H1 (cell line): ENCODE results near the gene PIP5K1B. TPM values are rescaled to one million over a fixed set of nuclear protein-coding genes. Genes with fewer than 3 reads are reported as not detected.

Source experiments
- BACH1 ChIP-seq: IDR thresholded peaks from 2 replicates; pipeline ENCODE4 v1.6.1; 2012; ENCODE audit warnings: low read length, improper control_type of control experiment
- CHD7 ChIP-seq: fragments of 300-600 bp; sonication (generic); IDR thresholded peaks from 2 replicates; pipeline ENCODE4 v1.7.1; 2012; ENCODE audit warnings: low read length, moderate library complexity, mild to moderate bottlenecking, inconsistent platforms; ENCODE audit not compliant: insufficient replicate concordance
- HDAC6 ChIP-seq: IDR thresholded peaks from one replicate; pipeline ENCODE4 v1.7.1; 2012; ENCODE audit warnings: low read depth, mild to moderate bottlenecking, inconsistent platforms, low read length, moderate library complexity
- NANOG ChIP-seq: IDR thresholded peaks from 2 replicates; pipeline ENCODE4 v1.6.1; 2011; ENCODE audit warnings: low read length, low read depth, mild to moderate bottlenecking, inconsistent platforms; ENCODE audit not compliant: insufficient read depth, poor library complexity, severe bottlenecking
- RBBP5 ChIP-seq: IDR thresholded peaks from 2 replicates; pipeline ENCODE4 v1.7.1; 2012; ENCODE audit warnings: low read depth, mild to moderate bottlenecking, inconsistent platforms, low read length, moderate library complexity, borderline replicate concordance
- SIRT6 ChIP-seq: IDR thresholded peaks from one replicate; pipeline ENCODE4 v1.7.1; 2012; ENCODE audit warnings: low read length, inconsistent platforms
- SP2 ChIP-seq: IDR thresholded peaks from 2 replicates; pipeline ENCODE4 v1.6.1; 2012; ENCODE audit warnings: mild to moderate bottlenecking, low read length, inconsistent platforms
- polyA plus RNA-seq, 7 experiments: library from polyadenylated mRNA; depleted of rRNA in 3 of 7; stranded (reverse) in 5 of 7; unstranded in 2 of 7; fragments of >200 nt in 5 of 7; fragments of 200-250 nt in 2 of 7; gene quantifications; 1 replicate in 5 of 7; 2 replicates in 1 of 7; 4 replicates in 1 of 7; pipeline versions ENCODE4 v1.2.1 to v1.2.3, GENCODE V29; 2011 to 2013; ENCODE audit warnings: missing spikeins in 2 of 7, mixed read lengths in 2 of 7
- total RNA-seq: library from RNA; stranded (reverse); fragmentation: NEBNext Ultra II Directional; extraction: Animal tissue kit (Norgen Biotek cat#: 25700); gene quantifications from 2 replicates; pipeline ENCODE4 v1.2.1, GENCODE V29; 2021

PIP5K1B gene
- total and polyA plus RNA-seq, 2 of the 8 experiments (the other 6 are each of a cell fraction or from before 2014, with no cell fraction given), result 4.7 to 7.7 TPM

GRCh38 chr9:68725070-68725469, 20.0 kb downstream of the PIP5K1B start (continued):
- TF ChIP-seq CHD7 (no peak), BACH1 (no peak), SP2 (no peak), NANOG (no peak), RBBP5 (no peak), SIRT6 (no peak), HDAC6 (no peak)
